Adrenal gland (tissue), 12 donors: ENCODE results near the gene CREG1. TPM values are rescaled to one million over a fixed set of nuclear protein-coding genes. Genes with fewer than 3 reads are reported as not detected.

Source experiments
- DNase-seq, 7 donors: peaks; one replicate each; pipeline ENCODE4 v3.0.0-alpha.2; 2019 to 2020
- H3K27ac ChIP-seq, 5 donors: fragments of 200-600 bp; sonication (generic) in 4 of 5; 1 replicate in 3 of 5; 2 replicates in 2 of 5; pipeline versions ENCODE4 v1.5.1 to v1.8.0; 2016 to 2020; ENCODE audit warnings: mild to moderate bottlenecking in 1 of 5
- H3K27me3 ChIP-seq: fragments of 200-600 bp; 2 replicates; pipeline ENCODE4 v1.8.0; 2021
- H3K36me3 ChIP-seq, 2 donors: fragments of 200-600 bp; replicated peaks in 1 of 2; 1 replicate in 1 of 2; 2 replicates in 1 of 2; pipeline versions ENCODE4 v1.5.1 to v1.8.0; 2018 to 2022
- H3K4me1 ChIP-seq, 2 donors: fragments of 200-600 bp; replicated peaks in 1 of 2; 1 replicate in 1 of 2; 2 replicates in 1 of 2; pipeline versions ENCODE4 v1.5.1 to v1.8.0; 2018 to 2021
- H3K4me3 ChIP-seq, 4 donors: fragments of 200-600 bp; sonication (generic) in 3 of 4; one replicate each; pipeline ENCODE4 v1.5.1; 2016 to 2018
- H3K9me3 ChIP-seq, 3 donors: fragments of 200-600 bp; sonication (generic) in 1 of 3; replicated peaks in 1 of 3; 1 replicate in 2 of 3; 2 replicates in 1 of 3; pipeline versions ENCODE4 v1.5.1 to v1.8.0; 2016 to 2021
- POLR2A ChIP-seq, 2 donors: fragments of 450-650 bp; IDR thresholded peaks; one replicate each; pipeline ENCODE4 v1.6.1; 2017; ENCODE audit warnings: antibody characterized with exemption in 2 of 2, mild to moderate bottlenecking in 2 of 2, moderate library complexity in 1 of 2
- WGBS, 4 donors: extraction: QIAGEN DNeasy Blood & Tissue Kit in 2 of 4; methylation state at CpG; one replicate each; pipeline versions ENCODE4 v1.1.5 to v1.1.7; 2013 to 2017; 5-methylcytosine and 5-hydroxymethylcytosine counted together
- intact Hi-C, 2 donors: fragments of 100-400 bp; cut with DNase I; formaldehyde crosslinking; loops; one replicate each; pipeline versions ENCODE4 v1.14.1 to v1.15.0; 2022 to 2023
- polyA plus RNA-seq, 3 donors: library from polyadenylated mRNA; stranded (reverse); fragments of 200-250 nt in 2 of 3; fragments of 350-450 nt in 1 of 3; fragmentation: Illumina TruSeq in 1 of 3; extraction: RNeasy Lipid Tissue Mini Kit (QIAGEN cat#74804) in 1 of 3; gene quantifications; one replicate each; pipeline ENCODE4 v1.2.3, GENCODE V29; 2013 to 2014
- total RNA-seq, 9 donors: library from RNA; depleted of rRNA in 4 of 9; stranded (reverse); fragments of >200 nt in 4 of 9; fragments of 120-200 nt in 1 of 9; fragmentation: NEBNext Ultra II Directional in 1 of 9; extraction: Animal tissue kit (Norgen Biotek cat#: 25700) in 1 of 9; gene quantifications; one replicate each; pipeline versions ENCODE4 v1.1.0 to v1.2.4, GENCODE V29; 2013 to 2023
- TF ChIP-seq, protein P1 (sequence below), 6 experiments: fragments of 450-650 bp in 4 of 6; fragments of 200-600 bp in 2 of 6; sonication (generic) in 1 of 6; IDR thresholded peaks; 1 replicate in 5 of 6; 2 replicates in 1 of 6; pipeline versions ENCODE4 v1.5.1 to v1.8.0; 2016 to 2021; ENCODE audit warnings: antibody characterized with exemption in 6 of 6, mild to moderate bottlenecking in 2 of 6, moderate library complexity in 1 of 6
- donor health status: healthy with polysubstance abuse.
- donor health status: Bipolar disorder and iron deficiency.
- donor health status: DM: yes; HTN: yes; CAD: no.
- donor health status: DM: no; HTN: no; CAD: no.
- donor health status: DM: no; HTN: no; CAD: no.
- donor health status: DM: yes; HTN: yes; CAD: no.

Gene CREG1
- total and polyA plus RNA-seq, 12 donors: 69.8 to 605 (median 227) TPM

- intact Hi-C loops: no loop called here
- WGBS, 4 donors: 88 to 92% (median 91%) methylated on average over 4 of the region's 4 CpGs
Measured at GRCh38 chr1:167510881-167511280, 42.7 kb downstream of the CREG1 start.

GRCh38 chr1:167510244-167510643 is 43.3 kb downstream of the CREG1 start:
- no peaks in the 10 kb centered on the region for H3K9me3 ChIP-seq
- H3K27me3 ChIP-seq: no peaks in the 10 kb centered on the region
- no peak overlapping the region for H3K4me3 ChIP-seq
- 82 to 95% (median 89%) methylated on average over 3 of the region's 3 CpGs for WGBS, 4 donors
- TF ChIP-seq POLR2A (IDR thresholded peaks at IDR 0.05): no peak
- no peaks in the 10 kb centered on the region for H3K36me3 ChIP-seq
- DNase-seq: no peak
- intact Hi-C loops: no loop called here
- H3K4me1 ChIP-seq: no peaks in the 10 kb centered on the region
- no peak overlapping the region for H3K27ac ChIP-seq

More at GRCh38 chr1:167510881-167511280, 42.7 kb downstream of the CREG1 start:
- DNase-seq: no peak
- H3K36me3 ChIP-seq: no peaks in the 10 kb centered on the region
- H3K27me3 ChIP-seq: no peaks in the 10 kb centered on the region
- no peak overlapping the region for H3K27ac ChIP-seq
- no peak for TF ChIP-seq POLR2A (IDR thresholded peaks at IDR 0.05)
- TF ChIP-seq, protein P1, sequence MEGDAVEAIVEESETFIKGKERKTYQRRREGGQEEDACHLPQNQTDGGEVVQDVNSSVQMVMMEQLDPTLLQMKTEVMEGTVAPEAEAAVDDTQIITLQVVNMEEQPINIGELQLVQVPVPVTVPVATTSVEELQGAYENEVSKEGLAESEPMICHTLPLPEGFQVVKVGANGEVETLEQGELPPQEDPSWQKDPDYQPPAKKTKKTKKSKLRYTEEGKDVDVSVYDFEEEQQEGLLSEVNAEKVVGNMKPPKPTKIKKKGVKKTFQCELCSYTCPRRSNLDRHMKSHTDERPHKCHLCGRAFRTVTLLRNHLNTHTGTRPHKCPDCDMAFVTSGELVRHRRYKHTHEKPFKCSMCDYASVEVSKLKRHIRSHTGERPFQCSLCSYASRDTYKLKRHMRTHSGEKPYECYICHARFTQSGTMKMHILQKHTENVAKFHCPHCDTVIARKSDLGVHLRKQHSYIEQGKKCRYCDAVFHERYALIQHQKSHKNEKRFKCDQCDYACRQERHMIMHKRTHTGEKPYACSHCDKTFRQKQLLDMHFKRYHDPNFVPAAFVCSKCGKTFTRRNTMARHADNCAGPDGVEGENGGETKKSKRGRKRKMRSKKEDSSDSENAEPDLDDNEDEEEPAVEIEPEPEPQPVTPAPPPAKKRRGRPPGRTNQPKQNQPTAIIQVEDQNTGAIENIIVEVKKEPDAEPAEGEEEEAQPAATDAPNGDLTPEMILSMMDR (IDR thresholded peaks at IDR 0.05): no peak
- no peaks in the 10 kb centered on the region for H3K9me3 ChIP-seq
- H3K4me3 ChIP-seq: no peak overlapping the region
- H3K4me1 ChIP-seq: no peaks in the 10 kb centered on the region

GRCh38 chr1:167509587-167509986 is 44.0 kb downstream of the CREG1 start:
- no peak for DNase-seq
- no peaks in the 10 kb centered on the region for H3K27me3 ChIP-seq
- TF ChIP-seq, protein P1 (IDR thresholded peaks at IDR 0.05): no peak
- no peak for TF ChIP-seq POLR2A (IDR thresholded peaks at IDR 0.05)
- no peak overlapping the region for H3K27ac ChIP-seq
- H3K9me3 ChIP-seq: no peaks in the 10 kb centered on the region
- intact Hi-C loops: no loop called here
- no peaks in the 10 kb centered on the region for H3K4me1 ChIP-seq
- no peak overlapping the region for H3K4me3 ChIP-seq
- WGBS, 4 donors: 77 to 83% (median 82%) methylated on average over 8 of the region's 8 CpGs
- no peaks in the 10 kb centered on the region for H3K36me3 ChIP-seq

GRCh38 chr1:167507719-167508118 is 45.8 kb downstream of the CREG1 start:
- DNase-seq: no peak
- H3K27ac ChIP-seq: no peak overlapping the region
- no peaks in the 10 kb centered on the region for H3K27me3 ChIP-seq
- TF ChIP-seq, protein P1 (IDR thresholded peaks at IDR 0.05): no peak
- TF ChIP-seq POLR2A (IDR thresholded peaks at IDR 0.05): no peak
- 75 to 88% (median 79%) methylated on average over 3 of the region's 3 CpGs for WGBS, 4 donors
- H3K36me3 ChIP-seq: no peaks in the 10 kb centered on the region
- no peaks in the 10 kb centered on the region for H3K4me1 ChIP-seq
- H3K9me3 ChIP-seq: no peaks in the 10 kb centered on the region
- intact Hi-C loops: no loop called here
- no peak overlapping the region for H3K4me3 ChIP-seq

DNA sequence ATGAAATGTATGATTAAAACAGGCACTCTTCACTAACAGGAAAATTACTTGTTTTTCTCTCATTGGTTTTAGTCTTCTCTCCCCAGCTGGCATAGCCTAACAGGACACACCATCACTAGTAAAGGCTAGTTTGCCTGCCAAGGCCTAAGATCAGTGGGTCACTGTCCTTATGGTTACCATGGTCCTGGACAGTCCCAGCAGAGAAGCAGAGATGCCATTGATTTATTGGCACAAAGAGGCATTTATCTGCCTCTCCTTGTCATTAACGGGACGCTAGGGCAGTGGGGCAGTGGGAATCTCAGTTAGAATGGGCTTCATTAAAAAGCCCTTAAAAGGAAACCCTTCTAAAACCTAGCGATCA is 49.1 kb downstream of the CREG1 start:
- Histone ChIP-seq H3K27ac (no peak overlapping the region), H3K9me3 (no peaks in the 10 kb centered on the region), H3K4me1 (no peaks in the 10 kb centered on the region), H3K36me3 (no peaks in the 10 kb centered on the region), H3K27me3 (peaks cover 6% of the 10 kb centered on the region), H3K4me3 (no peak overlapping the region)
- intact Hi-C loops: no loop called here
- TF ChIP-seq POLR2A (IDR thresholded peaks at IDR 0.05): no peak
- TF ChIP-seq, protein P1 (IDR thresholded peaks at IDR 0.05): no peak
- DNase-seq: no peak
- WGBS, 4 donors: 67 to 76% (median 74%) methylated on average over 3 of the region's 3 CpGs
